Measurements from ENCODE around the gene PPP2R5B. TPM values are rescaled to one million over a fixed set of nuclear protein-coding genes. Genes with fewer than 3 reads are reported as not detected.

The PPP2R5B gene
- total RNA-seq, 2 donors from 2014 or later: 2.8 to 29.9 TPM

DNA sequence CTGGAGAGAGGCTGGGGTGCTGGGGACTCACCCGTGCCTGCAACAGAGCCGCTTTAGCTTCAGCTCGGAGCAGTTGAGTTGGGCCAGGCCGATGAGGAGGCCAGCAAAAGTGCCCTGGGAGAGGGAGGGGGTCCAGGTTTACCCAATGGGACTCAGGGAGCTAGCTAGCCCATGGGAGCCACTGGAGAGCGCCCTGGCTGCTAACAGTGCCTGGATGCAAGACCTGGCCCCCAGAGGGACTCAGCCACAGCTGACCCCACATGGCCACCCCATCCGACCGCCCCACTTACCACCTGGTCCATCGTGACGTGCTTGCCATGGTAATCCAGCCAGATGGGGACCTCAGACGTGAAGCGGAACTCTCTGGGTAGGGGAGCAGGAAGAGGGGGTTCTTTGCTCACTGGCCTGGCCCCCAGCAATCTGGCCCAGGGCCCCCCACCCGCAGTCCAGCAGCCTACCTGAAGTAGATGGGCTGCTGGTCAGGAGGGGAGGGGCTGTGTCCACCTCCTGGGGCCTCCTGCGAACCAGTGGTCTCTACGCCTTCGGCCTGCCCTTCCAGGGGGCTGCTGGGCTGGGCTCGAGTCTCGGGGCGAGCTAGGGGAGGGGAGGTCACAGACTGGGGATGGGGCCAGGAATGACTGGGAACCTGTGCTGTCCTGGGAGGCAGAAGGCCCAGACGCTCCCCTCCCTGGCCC lies 27.0 kb upstream of the PPP2R5B start:
- Mint-ChIP-seq H3K36me3 (peaks cover 0 to 5% of the 10 kb centered on the region in 2 donors), H3K9me3 (no peaks in the 10 kb centered on the region), H3K27ac (no peak overlapping the region)
- ATAC-seq (no peak), DNase-seq (ENCODE audit: low spot score in 2 of 2) (no peak)

DNA sequence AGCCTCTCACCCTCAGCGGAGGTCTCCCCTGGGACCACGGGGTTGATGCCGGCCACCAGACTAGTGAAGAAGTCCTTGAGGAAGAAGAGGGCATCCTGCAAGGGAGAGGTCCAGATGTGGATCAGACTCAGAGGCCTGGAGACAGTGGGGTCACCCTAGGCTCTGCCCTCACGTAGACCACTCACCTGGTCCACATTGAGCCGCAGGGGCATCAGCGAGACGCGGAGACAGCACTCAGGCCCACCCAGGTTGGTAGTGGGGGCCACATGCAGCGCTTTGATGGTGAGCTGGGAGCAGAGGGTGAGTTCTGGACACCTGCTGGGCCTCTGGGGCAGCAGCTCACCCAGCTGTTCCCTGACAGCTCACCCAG lies 26.4 kb upstream of the PPP2R5B start:
- Mint-ChIP-seq H3K9me3 (no peaks in the 10 kb centered on the region), H3K27ac (no peak overlapping the region), H3K36me3 (peaks cover 0 to 5% of the 10 kb centered on the region in 2 donors)
- DNase-seq (ENCODE audit: low spot score in 2 of 2): no peak
- ATAC-seq: no peak

DNA sequence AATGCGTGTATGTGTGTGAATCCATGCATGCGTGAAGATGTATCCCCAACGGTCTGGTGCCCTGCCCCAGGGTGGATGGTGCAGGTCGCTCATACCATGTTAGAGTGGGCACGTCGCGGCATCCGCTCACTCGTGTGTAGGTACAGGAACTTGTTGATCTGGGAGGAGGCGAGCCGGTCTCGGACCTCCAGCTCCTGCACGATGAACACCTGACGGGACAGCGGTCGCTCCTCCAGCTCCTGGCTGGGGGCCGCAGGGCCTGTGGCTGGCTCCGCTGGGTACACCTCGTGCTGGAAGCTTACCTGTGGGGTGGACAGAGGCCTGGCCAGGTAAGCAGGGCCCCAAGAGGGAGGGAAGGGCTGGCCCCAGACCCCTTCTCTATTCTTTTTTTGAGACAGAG lies 25.9 kb upstream of the PPP2R5B start:
- Mint-ChIP-seq H3K36me3 (peaks cover 0 to 5% of the 10 kb centered on the region in 2 donors), H3K9me3 (no peaks in the 10 kb centered on the region), H3K27ac (no peak overlapping the region)
- DNase-seq (ENCODE audit: low spot score in 2 of 2) (no peak), ATAC-seq (no peak)

DNA sequence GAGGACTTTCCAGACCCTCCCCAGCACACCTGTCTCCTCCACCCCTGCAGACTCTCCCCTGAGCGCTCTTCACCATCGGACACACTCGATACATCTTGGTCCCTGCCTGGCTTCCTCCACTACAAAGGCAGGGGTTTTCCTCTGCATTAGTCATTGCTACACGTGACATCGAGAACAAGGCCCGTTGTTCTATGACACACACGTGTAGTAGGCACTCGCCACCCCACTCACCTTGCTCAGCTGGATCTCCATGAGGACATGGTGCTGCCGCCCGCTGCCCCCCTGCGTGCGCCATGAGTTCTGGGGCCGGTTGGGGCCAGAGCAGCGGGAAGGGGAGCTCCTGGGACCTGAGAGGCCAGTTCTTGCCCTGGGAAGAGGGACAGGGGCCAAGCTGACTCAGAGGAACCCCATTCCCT lies 24.2 kb upstream of the PPP2R5B start:
- peaks cover 0 to 5% of the 10 kb centered on the region in 2 donors for H3K36me3 Mint-ChIP-seq
- ATAC-seq: peak; percentile 99 to 100
- H3K9me3 Mint-ChIP-seq: no peaks in the 10 kb centered on the region
- H3K27ac Mint-ChIP-seq: peak overlapping the region; percentile 17 to 62
- peak; percentile 58 to 71 for DNase-seq (ENCODE audit: low spot score in 2 of 2)

DNA sequence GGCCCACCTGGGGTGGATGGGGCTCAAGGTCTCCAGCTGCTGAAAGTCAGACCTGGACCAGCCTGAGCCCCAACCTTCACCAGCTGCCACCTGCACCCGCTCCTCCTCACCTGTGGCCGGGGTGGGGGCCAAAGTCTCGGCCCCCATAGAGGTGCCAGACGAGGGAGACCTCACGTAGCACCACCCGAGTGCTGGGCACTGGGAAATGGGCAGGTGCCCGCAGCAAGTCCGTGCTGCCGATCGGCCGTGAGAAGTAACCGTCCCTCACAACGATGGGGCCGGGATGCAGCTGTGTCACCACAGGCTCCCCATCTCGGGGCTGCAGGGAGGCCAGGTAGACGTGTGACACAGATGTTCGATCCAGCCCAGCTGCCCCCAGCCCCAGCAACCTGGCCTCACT lies 23.7 kb upstream of the PPP2R5B start:
- peaks cover 0 to 5% of the 10 kb centered on the region in 2 donors for H3K36me3 Mint-ChIP-seq

DNA sequence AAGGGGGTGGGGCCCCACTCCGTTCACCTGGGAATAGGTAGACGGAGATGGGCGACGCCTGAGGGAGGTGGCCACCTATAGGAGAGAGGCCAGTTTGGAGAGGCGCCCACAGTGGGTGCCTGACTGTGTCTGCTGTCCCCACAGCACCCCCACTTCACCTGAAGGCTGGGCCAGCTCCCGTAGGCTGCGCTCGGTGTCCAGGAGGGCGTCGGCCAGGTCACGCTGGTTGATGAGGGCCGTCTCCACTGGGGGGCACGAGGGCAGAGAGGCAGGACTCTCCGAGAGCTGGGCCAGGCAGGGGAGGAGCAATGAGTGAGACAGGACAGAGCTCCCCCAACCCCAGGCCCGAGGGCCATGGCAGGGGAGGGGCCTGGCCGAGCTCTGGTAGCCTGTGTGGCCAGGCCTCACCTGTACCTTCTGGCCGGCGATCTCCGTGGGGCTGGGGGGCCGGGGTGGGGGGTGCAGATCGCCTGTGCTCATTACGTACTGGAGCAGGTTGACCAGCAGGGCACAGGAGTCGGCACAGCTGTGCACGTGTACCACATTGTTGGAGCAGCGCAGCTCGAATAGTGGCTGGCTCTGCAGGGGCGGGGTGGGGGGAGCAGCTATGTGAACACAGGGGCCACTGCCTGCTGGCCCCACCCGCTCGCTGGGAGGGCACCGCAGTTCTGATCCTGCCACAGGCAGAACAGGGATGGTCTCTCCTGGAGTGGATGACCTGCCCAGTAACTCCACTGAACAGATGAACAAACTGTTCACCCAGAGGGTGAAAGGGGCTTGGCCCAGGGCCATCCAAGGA lies 22.2 kb upstream of the PPP2R5B start:
- no peaks in the 10 kb centered on the region for H3K9me3 Mint-ChIP-seq
- peaks cover 0 to 5% of the 10 kb centered on the region in 2 donors for H3K36me3 Mint-ChIP-seq
- H3K27ac Mint-ChIP-seq: peak overlapping the region; percentile 41 to 95
- no peak for ATAC-seq
- DNase-seq (ENCODE audit: low spot score in 2 of 2): no peak

More for the DNA sequence above, 23.7 kb upstream of the PPP2R5B start:
- Mint-ChIP-seq H3K9me3 (no peaks in the 10 kb centered on the region), H3K27ac (no peak overlapping the region)
- ATAC-seq (peak in 1 of 2 donors; percentile 3), DNase-seq (ENCODE audit: low spot score in 2 of 2) (no peak)

DNA sequence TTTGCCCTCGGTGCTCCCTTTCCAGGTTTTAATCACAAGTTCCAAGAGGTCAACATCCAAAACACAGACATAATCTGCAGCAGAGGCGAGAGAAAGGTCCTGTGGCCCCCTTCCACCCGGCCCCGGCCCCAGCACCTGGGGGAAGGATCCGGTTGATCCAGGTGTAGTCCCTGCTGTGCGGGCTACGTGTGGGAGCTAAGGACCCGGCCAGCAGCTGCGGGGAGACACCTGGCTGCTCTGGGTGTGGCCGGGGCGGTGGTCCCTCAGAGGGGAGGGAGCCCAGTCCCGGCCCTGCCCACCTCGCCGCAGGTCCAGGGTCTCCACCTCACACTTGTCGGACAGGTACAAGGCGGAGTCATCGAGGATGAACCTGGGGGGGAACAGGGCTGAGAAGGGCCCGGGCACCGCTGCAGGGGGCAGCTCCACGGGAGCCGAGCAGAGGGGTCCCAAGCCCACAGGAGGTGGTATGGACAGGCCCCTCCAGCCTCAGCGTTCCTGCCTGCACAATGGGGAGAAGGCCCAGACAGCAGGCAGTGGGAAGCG lies 21.1 kb upstream of the PPP2R5B start:
- H3K36me3 Mint-ChIP-seq: peaks cover 0 to 5% of the 10 kb centered on the region in 2 donors
- no peak overlapping the region for H3K27ac Mint-ChIP-seq
- no peak for ATAC-seq
- DNase-seq (ENCODE audit: low spot score in 2 of 2): no peak
- H3K9me3 Mint-ChIP-seq: no peaks in the 10 kb centered on the region

DNA sequence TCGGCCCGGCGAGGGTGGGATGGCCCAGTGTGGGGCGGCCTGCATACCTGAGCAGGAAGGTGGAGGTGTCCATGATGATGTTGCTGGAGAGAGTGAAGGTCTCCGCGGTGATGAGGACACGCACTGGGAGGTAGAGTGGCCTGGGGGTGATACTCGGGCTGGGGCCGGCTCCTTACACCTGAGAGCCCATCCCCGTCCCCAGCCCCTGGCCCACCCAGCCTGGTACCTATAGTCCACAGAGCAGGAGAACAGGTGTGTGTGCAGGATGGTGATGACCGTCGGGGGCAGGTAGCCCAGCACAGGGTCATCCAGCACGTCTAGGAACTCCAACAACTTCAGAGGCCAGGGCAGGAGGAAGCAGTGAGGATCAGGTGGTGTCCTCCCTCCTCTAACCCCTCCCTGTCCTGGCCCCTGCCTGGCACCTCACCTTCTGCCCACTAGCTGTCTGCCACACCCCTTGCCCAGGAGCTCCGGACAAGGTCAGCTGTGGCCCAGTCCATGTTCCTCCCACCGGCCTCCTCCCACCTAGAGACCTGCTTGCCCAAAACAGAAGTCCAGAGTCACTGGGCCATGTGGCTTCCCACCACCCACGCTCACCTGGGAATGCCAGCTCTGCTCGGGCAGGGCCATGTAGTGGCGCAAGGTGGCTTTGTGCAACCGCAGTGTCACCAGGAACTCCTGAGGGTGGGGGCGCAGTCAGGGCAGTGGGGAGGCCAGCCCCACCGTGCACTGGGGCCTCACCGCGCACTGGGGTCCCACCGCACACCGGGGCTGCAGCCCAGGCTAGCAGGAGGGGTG lies 18.8 kb upstream of the PPP2R5B start:
- H3K36me3 Mint-ChIP-seq: no peaks in the 10 kb centered on the region
- H3K9me3 Mint-ChIP-seq: no peaks in the 10 kb centered on the region
- ATAC-seq: no peak

DNA sequence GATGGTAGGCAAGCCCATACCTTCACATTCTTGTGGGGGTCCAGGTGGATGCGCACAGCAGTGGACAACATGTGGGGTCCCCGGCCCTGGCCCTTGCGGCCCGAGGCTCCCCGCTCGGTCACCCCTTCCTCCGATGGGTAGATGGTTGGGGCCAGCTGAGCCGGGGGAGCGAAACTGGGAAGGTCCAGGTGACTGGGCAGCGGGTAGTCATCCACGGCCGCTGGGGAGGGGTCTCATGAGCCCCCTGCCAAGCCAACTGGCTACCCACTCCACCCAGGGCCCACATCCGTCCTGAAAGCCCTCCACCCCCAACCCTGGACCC lies 18.2 kb upstream of the PPP2R5B start:
- Mint-ChIP-seq H3K27ac (no peak overlapping the region), H3K9me3 (no peaks in the 10 kb centered on the region), H3K36me3 (no peaks in the 10 kb centered on the region)
- no peak for DNase-seq (ENCODE audit: low spot score in 2 of 2)
- ATAC-seq: no peak

More for the DNA sequence above, 18.8 kb upstream of the PPP2R5B start:
- peak overlapping the region in 1 of 2 donors; percentile 77 for H3K27ac Mint-ChIP-seq
- no peak for DNase-seq (ENCODE audit: low spot score in 2 of 2)

DNA sequence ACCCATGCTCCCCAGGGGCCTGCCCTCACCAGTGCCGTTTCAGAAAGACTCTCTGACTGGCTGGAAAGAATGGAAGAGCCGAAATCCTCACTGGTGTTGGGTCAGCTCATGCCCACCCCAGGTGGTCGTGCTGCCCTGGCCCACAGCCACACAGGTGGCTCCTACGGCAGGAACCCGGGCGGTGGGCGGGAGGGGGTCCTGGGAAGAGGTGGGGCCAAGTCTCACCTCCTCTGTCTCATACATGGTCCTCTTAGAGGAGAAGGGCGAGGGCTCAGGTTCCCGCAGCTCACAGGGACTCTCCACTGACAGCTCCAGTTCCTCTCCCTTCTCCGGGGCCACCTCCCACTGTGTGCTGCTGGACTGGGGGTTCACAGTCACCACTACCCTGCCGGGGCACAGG lies 15.7 kb upstream of the PPP2R5B start:
- no peak for ATAC-seq
- H3K9me3 Mint-ChIP-seq: no peaks in the 10 kb centered on the region
- no peaks in the 10 kb centered on the region for H3K36me3 Mint-ChIP-seq
- no peak for DNase-seq (ENCODE audit: low spot score in 2 of 2)
- H3K27ac Mint-ChIP-seq: peak overlapping the region; percentile 29 to 55

DNA sequence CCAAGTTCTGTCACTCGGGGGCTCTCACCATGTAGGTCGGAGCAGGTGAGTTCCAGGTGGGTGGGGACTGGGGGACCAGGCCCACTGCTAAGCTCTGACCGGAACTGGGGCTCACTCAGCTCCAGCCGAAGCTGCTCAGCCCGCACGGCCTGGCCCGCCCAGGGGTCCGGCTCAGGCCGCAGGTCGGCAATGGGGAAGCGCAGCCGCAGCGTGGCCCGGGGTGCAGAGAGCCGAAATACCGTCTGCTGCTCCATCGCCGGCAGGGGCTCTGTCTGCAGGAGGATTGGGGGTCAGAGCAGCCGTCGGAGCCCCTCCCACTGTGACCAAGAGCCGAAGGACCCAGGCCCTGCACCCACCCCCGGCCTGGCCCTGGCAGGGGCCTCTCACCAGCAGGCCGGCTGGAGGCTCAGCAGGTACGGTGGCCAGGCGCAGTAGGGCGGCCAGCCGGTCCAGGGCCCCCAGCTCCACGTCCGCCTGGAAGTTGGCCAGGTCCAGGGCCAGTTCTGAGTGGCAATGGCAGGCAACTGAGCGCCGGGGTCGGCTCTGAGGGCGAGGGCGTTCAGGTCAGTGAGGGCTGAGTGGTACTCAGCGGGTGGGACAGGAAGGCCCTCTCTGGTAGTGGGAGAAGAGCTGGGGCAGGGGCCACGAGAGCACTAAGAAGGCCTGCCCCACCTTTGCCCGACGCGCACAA lies 14.7 kb upstream of the PPP2R5B start:
- no peaks in the 10 kb centered on the region for H3K9me3 Mint-ChIP-seq
- peak overlapping the region in 1 of 2 donors; percentile 62 for H3K27ac Mint-ChIP-seq
- DNase-seq (ENCODE audit: low spot score in 2 of 2) (no peak), ATAC-seq (no peak)
- no peaks in the 10 kb centered on the region for H3K36me3 Mint-ChIP-seq

DNA sequence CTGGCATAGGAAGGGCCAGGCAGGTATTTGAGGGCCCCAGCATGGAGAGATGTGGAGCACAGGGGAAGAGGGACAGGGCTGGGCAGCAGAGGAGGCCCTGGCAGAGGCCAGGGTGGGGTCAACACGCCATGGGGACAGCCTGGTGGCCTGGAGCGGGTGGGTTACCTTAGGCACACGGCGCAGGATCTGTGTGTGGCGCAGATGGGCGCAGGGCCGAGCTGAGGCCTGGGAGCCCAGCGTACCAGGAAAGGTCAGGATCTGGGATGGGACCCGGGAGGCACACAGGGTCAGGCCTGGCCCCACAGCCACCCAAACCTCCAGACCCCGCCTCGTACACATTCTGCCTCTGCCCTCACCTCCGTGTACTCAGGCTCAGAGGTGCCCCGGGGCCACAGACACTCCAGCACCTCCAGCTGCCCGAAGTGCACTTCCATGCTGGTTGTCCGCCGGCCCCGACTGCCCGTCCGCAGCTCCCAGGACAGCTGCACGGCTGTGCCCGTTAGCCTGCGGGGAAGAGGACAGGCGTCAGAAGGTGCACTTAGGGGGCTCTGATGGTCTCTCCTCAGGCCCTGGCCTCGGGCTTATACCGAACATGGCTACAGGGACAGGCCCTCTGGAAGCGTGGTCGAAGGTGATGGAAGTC lies 13.9 kb upstream of the PPP2R5B start:
- H3K36me3 Mint-ChIP-seq: no peaks in the 10 kb centered on the region
- DNase-seq (ENCODE audit: low spot score in 2 of 2) (no peak), ATAC-seq (no peak)
- H3K27ac Mint-ChIP-seq: peak overlapping the region in 1 of 2 donors; percentile 62
- no peaks in the 10 kb centered on the region for H3K9me3 Mint-ChIP-seq

DNA sequence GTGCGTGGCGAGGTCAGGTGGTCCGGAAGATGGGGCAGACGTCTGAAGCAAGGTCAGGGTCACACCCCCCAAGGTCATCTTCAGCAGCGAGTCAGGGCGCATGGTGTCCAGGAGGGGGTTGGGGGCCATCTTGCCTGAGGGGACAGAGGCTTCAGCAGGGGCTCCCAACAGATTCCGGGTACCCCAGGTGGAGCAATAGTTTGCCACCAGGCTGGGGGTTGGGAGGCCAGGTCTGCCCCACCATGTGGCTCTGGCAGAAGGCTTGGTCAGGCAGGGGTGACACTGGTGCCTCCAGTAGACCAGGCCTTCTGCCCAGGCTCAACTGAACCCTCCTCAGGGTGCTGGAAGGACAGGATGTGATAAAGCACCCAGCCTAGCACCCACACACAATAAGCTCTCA lies 13.3 kb upstream of the PPP2R5B start:
- no peaks in the 10 kb centered on the region for H3K9me3 Mint-ChIP-seq
- no peak overlapping the region for H3K27ac Mint-ChIP-seq
- H3K36me3 Mint-ChIP-seq: no peaks in the 10 kb centered on the region
- DNase-seq (ENCODE audit: low spot score in 2 of 2) (no peak), ATAC-seq (no peak)

DNA sequence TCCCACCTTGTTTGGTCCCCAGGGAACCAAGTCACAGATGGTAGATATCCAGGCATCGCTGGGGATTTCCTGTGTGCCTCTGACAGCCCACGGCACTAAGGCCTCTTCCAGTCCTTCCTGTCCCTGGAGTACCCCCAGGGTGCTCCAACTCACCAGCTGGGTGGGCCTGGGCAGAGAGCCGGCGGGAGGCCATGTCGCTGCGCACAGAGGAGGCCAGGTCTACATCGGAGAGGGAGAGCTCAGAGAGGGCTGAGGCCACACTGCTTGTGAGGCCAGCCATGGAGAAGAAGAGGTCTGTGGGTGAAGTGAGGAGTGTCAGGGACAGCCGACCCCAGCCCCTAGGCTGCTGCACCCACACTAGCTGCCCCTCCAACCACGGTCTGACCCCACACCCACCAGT lies 12.8 kb upstream of the PPP2R5B start:
- H3K27ac Mint-ChIP-seq: peak overlapping the region in 1 of 2 donors; percentile 47
- ATAC-seq: no peak
- no peak for DNase-seq (ENCODE audit: low spot score in 2 of 2)
- H3K36me3 Mint-ChIP-seq: no peaks in the 10 kb centered on the region
- no peaks in the 10 kb centered on the region for H3K9me3 Mint-ChIP-seq

DNA sequence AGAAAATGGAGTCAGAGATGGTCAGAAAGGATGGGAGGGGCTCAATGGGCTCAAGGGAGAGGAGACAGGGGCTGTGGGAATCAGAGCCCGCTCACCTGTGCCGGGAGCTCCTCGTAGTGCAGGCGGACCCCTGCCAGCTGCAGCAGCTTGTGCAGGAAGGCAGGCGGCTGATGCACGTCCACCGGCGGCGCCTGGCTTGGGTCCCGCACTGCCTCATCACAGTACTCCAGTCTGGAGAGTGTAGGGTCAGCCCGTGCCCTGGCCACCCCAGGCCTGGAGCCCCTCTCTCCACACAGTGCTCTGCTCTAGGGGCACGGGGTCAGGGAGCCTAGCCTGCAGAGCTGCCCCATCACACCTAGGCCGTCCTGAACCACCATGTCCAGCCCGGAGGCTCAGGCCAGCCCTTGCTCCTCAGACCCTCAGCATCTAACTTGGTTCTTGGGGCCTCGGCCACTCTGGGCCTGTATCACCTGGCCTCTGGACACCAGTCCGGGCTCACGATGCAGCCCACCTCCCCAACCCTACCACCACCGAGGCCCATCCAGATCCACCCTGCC lies 11.2 kb upstream of the PPP2R5B start:
- ATAC-seq (no peak), DNase-seq (ENCODE audit: low spot score in 2 of 2) (no peak)
- Mint-ChIP-seq H3K27ac (peak overlapping the region in 1 of 2 donors; percentile 22), H3K36me3 (no peaks in the 10 kb centered on the region), H3K9me3 (no peaks in the 10 kb centered on the region)

DNA sequence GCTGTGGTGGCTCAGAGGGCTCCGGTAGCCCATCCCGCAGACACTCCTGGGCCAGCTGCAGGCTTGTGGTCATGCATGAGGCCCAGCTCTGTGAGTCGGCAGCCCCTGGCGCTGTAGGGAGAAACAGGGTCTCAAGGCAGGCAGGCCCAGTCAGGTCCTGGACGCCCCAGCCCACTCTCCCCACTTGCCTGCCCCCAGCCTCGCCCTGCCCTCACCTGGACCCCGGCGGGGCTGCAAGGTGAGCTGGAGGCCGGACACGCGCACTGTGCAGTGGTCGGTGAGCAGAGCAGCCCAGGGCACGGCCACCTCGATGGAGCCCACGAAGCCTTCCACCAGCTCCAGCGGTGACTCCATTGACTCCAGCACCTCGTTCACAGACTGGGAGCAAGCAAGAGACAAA lies 10.4 kb upstream of the PPP2R5B start:
- H3K36me3 Mint-ChIP-seq: no peaks in the 10 kb centered on the region
- no peaks in the 10 kb centered on the region for H3K9me3 Mint-ChIP-seq
- no peak for ATAC-seq
- DNase-seq (ENCODE audit: low spot score in 2 of 2): no peak
- no peak overlapping the region for H3K27ac Mint-ChIP-seq
